ENCODE data around the gene ANKRD22.

ANKRD22 gene

DNA sequence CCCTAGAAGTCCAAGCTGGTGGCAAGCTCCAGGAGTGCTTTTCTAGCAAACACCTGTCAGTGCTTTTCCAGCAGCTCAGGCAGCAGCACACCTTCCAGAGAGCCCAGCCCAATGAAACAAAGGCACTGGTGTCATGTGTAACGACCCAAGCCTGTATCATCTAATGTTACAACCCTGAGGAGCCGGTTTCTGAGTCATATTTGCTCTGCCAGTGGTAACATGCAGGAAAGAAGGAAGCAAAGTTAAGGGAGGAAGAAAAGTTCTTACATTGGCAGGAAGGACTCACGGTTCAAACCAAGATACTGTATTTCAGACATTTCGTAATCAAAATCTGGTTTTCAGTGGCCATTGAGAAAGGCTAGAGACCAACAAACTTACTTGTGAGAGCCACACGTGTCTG, at the start of gene ANKRD22:
Gene ANKRD22 (minus strand): TSS at position 139 of the 400 bp plus-strand sequence. CDS start 237 bp downstream, outside the sequence.
- in situ Hi-C loops (cut with MboI; ENCODE audit: low pct_unique_long_range_greater_than_20kb, low sequenced_read_pairs, unreplicated experiment): no loop called here
- no peak for DNase-seq (ENCODE audit: low spot score)
- TF ChIP-seq, protein P1, sequence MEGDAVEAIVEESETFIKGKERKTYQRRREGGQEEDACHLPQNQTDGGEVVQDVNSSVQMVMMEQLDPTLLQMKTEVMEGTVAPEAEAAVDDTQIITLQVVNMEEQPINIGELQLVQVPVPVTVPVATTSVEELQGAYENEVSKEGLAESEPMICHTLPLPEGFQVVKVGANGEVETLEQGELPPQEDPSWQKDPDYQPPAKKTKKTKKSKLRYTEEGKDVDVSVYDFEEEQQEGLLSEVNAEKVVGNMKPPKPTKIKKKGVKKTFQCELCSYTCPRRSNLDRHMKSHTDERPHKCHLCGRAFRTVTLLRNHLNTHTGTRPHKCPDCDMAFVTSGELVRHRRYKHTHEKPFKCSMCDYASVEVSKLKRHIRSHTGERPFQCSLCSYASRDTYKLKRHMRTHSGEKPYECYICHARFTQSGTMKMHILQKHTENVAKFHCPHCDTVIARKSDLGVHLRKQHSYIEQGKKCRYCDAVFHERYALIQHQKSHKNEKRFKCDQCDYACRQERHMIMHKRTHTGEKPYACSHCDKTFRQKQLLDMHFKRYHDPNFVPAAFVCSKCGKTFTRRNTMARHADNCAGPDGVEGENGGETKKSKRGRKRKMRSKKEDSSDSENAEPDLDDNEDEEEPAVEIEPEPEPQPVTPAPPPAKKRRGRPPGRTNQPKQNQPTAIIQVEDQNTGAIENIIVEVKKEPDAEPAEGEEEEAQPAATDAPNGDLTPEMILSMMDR (IDR thresholded peaks at IDR 0.05; ENCODE audit: extremely low read depth, insufficient read depth, missing control alignments): no peak

GRCh38 chr10:88899886-88900285, 48.2 kb upstream of the ANKRD22 start:
- DNase-seq (ENCODE audit: low spot score): no peak
- in situ Hi-C loops (cut with MboI; ENCODE audit: low pct_unique_long_range_greater_than_20kb, low sequenced_read_pairs, unreplicated experiment): no loop called here
- TF ChIP-seq, protein P1 (IDR thresholded peaks at IDR 0.05; ENCODE audit: extremely low read depth, insufficient read depth, missing control alignments): no peak

DNA sequence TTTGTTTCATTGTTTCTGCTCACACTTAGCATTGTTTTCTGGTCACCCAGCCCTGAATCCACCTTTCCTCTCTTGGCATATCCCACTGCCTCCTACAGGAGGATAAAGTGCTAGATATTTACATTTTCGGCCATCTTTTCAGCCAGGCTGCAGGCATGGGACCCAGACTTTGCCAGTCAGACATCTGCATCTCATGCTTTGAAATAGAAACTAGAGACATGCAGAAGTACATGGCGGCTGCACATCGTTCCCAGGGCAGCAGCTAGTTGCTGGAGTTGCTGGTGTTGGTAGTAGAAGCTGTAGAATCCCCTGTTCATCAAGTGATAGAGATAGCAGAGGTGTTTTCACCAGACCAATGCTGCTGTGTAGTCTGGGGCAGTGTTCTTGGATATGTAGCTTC, 47.1 kb upstream of the ANKRD22 start:
- TF ChIP-seq, protein P1 (IDR thresholded peaks at IDR 0.05; ENCODE audit: extremely low read depth, insufficient read depth, missing control alignments): no peak

DNA sequence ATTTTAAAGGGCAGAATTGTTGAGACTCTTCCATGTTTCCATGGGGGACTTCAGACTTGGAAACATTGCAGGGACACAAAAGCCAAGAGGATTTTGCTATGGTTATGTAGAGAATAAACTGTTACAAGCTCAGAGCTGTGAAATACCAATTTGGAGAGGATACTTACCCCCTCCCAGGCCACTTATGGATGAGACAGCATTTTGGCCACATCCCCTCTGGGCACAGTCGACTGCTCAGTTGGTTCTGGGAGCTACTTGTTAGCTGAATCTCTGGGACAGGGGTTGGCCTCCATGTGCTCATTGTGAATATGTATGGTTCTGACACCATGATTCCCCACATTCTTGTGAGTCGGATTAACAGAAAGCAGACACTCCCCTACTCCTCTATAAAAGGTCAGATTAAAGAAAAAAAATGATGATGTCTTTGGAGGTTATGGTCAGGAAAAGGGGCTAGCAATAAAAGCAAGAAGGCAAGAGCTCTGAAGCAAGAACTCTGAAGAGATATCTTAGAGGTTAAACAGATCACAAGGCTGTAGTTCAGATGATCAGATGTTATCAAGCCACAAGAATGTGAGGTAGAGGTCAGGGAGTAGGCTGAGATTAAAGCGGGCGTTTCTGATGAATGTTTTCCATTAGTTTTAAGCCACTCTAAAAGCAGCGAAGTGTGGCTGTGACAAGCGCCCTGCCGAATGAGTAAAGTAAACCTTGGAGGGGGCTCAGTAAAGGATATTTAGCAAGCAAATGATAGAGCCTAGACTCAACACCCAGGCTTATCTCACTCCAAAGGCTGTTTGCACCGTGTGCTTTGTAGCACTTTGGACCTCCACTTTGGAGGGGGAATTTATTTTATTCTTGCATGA, 45.6 kb upstream of the ANKRD22 start:
- TF ChIP-seq, protein P1 (IDR thresholded peaks at IDR 0.05; ENCODE audit: extremely low read depth, insufficient read depth, missing control alignments): no peak
- DNase-seq (ENCODE audit: low spot score): no peak
- in situ Hi-C loops (cut with MboI; ENCODE audit: low pct_unique_long_range_greater_than_20kb, low sequenced_read_pairs, unreplicated experiment): no loop called here

More for the DNA sequence above, 47.1 kb upstream of the ANKRD22 start:
- DNase-seq (ENCODE audit: low spot score): no peak
- in situ Hi-C loops (cut with MboI; ENCODE audit: low pct_unique_long_range_greater_than_20kb, low sequenced_read_pairs, unreplicated experiment): no loop called here

DNA sequence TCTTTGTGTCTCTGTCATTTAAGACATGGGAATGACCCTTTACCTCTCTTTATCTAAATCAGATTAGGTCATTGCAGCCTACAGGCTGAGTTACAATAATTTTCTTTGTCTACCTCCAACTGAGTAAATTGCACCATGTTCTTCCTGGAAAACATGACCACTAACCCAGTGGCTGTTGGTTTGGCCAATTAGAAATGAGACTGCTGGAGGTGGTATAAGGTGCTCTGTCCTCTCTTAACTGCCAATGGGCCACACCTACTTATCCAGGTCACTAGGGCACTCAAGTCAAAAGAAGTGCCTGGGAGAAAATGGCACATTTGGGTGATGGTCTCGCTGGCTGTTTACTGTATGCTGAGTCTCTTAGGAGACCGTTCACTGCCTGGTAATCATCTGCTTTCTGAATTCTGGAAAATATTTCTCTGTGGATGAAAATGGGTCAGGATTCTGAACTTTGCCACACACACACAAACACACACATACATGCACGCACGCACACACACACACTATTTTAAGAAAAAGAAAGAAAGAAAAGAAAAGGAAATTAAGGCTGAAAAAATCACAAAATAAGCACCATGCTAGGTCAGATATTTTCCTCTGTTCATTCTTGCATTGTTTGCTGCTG, 44.8 kb upstream of the ANKRD22 start:
- in situ Hi-C loops (cut with MboI; ENCODE audit: low pct_unique_long_range_greater_than_20kb, low sequenced_read_pairs, unreplicated experiment): no loop called here
- TF ChIP-seq, protein P1 (IDR thresholded peaks at IDR 0.05; ENCODE audit: extremely low read depth, insufficient read depth, missing control alignments): no peak
- no peak for DNase-seq (ENCODE audit: low spot score)

DNA sequence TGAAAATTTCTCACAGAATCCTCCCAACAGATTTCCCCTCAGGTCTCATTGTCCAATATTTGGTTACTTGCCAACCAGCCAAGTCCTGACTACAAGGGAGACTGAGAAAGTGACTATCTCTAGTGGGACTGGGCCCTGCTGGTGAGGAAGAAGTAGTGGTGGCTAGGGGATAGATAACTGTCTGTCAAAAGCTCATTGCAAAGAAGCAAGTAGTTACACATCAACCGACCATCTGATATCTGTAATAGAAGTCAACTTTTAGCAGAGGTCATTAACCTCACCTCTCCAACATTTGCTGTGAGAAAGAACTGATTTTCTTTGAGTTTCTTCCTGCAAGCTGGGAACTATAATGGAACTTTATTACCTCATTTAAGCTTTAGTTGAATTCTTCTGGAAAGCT, 43.6 kb upstream of the ANKRD22 start:
- DNase-seq (ENCODE audit: low spot score): no peak
- TF ChIP-seq, protein P1 (IDR thresholded peaks at IDR 0.05; ENCODE audit: extremely low read depth, insufficient read depth, missing control alignments): no peak
- in situ Hi-C loops (cut with MboI; ENCODE audit: low pct_unique_long_range_greater_than_20kb, low sequenced_read_pairs, unreplicated experiment): no loop called here

Measured in GM13977 (cell line).